HG03457 (cell line): ENCODE data around the gene CCDC191.

Experiments used
- ATAC-seq: cut with Tn5 transposase; IDR thresholded peaks from one replicate; pipeline ENCODE4 v1.9.1; 2021; ENCODE audit warnings: moderate number of reproducible peaks; ENCODE audit not compliant: unreplicated experiment

CCDC191 gene

DNA sequence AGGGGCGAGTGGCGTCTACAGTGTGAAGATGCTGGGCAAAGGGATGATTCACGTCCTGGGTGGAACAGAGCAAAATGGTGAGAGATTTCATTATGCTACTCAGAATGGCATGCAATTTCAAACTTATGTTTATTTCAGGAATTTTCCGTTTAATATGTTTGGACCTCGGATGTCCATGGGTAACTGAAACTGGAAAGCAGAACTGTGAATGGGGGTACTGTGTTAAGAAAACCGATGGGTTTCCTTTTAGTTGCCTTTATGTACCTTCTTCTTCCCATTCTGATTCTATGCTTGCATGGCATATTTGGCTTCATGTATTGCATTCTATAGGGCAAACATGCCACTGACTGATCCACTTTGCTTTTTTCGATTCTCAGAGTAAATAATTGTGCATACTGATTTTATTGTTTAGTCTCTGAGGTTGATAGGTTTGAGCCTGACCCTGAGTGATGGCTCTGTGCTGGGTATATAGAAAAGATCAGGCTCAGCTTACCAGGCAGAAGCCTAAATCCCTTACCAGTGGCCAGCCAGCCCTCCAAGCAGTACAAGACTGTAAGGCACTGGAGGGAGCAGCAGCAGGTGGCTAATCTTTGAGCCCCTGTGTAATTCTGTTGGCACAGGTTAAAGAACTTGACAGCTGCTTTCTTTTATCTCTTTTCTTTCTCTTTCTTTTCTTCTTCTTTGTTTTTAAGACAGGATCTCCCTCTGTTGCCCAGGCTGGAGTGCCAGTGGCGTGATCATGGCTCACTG, 4.8 kb upstream of the CCDC191 start:
- ATAC-seq = no peak

DNA sequence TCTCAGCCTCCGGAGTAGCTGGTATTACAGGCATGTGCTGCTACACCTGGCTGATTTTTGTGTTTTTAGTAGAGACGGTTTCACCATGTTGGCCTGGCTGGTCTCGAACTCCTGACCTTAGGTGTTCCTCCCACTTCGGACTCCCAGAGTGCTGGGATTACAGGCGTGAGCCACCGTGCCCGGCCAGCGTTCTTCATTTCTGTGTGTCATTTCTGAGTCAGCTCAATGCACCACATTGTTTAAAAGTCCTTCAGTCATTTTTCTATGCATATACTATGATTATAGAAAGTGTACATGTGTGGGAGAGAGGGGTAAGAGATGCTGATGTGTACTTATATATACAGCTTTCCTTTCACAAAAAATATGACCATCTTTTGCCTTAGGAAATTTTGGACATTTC, 2.3 kb upstream of the CCDC191 start:
- ATAC-seq = no peak

DNA sequence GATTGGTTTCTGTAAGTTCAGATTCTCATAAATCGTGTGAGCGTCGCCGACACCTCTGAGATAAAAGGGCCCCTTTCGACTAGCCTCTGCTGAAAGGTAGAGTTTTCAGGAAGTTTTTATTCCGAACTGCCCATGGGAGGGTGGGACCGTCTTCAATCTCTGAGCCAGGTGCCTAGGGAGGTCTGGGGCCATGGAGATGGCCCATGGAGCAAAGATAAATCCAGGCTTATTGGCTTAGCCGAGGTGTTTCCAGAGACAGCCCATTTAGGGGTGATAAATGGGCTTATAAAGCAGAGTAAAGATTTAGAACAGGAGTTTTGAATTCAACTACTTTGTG, 653 bp upstream of the CCDC191 start:
- peak; percentile 1 for ATAC-seq

DNA sequence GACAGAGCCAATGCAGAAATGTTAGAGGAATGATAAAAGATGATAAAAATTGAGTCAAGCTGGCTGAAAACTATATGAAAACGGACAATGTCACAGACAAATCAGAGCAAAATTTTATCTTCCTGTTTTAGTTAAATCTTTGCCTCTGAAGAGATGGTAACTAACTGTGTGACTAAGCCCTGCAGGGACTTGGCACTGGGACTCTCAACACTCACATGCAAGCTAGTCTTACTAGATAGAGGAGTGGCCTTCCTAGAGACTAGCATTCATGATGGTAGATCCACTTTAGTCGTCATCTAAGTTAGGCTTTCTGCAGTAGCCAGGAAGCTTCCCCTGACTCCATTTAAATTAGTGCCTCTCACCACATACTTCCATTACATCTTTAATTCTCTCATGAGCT, 4.1 kb downstream of the CCDC191 start:
- ATAC-seq = no peak

DNA sequence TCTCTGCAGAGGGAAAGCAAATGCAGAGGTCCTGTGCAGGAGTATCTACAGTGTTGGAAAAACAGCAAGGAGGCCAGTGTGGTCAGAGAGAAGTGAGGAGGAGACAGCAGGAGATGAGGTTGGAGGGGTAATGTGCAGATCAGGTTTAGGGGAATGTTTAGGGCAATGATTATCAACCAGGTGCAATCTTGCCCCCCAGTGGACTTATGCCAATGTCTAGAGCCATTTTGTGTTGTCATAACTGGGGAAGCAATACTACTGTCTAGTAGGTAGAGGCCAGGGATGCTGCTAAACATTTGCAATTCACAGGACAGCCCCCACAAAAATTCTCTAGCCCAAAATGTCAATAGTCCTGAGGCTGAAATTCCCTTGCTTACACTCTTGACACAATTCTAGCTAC, 13.1 kb downstream of the CCDC191 start:
- no peak for ATAC-seq

DNA sequence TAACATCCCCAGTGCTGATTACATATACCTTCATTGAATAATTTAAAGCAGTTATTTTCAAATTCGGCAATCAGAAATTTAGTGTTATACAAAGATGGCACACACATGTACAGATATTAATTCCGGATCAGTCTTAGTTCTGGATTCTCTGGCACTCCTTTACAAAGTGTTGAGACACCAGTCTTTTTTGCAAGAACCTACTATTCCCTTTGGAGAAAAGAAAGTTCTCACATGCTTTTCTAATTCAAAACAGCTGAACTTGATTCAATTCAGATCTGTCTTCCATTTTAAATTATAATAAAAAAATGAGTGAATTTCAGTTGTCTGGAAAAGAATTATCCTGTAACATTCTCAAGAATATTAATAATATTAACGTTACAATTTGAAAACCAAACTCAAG, 20.4 kb downstream of the CCDC191 start:
- no peak for ATAC-seq

DNA sequence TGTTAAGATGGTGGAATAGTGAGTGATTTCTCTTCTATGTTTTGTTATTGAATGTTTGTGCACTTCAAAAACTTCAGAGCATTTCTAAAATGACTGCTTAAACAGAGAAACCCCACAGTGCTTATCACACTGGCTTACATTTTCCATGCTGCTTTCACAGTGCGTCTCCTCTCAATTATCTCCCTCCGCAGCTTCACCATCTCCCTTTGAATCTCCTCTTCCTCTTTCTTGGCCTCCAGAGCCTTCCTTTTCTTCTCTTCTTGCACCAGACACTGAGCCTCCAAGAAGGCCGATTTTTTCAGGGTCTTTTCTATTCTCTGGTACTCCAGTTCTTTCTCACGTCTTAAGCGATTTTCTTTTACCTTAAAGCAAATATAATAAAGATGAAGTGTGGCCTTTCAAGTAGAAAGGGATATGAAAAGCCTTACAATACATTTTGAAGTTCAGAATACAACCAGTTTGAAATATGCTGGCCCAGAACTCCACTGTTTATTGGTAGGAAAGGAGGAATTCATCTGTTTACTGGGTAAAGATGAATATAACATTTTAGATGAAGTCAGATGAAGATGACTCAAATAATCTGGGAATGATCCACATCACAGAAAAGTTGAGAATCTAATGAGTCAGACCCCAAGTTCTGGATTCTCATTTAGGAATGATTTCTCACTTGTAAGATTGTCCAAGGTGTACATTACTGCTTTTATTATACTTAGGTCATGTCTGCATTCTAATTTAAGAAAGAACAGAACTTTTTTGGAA, 21.4 kb downstream of the CCDC191 start:
- no peak for ATAC-seq

DNA sequence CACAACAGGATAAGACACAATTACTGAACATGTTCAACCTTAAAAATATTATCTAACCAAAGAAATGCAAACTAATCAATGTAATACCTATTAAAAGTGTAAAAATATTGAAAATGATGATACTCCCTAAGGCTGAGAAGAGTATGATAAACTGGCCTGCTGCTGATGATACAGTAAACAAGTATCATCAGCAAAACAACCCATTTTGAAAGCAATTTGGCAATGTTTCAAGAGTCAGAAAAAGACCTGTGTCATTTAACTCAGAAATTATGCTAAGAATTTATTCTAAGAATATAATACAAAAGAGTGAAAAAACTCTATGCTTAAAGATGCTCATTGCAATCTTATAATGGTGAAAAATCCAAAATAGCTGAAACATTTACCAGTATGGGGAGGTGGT, 22.1 kb downstream of the CCDC191 start:
- no peak for ATAC-seq

DNA sequence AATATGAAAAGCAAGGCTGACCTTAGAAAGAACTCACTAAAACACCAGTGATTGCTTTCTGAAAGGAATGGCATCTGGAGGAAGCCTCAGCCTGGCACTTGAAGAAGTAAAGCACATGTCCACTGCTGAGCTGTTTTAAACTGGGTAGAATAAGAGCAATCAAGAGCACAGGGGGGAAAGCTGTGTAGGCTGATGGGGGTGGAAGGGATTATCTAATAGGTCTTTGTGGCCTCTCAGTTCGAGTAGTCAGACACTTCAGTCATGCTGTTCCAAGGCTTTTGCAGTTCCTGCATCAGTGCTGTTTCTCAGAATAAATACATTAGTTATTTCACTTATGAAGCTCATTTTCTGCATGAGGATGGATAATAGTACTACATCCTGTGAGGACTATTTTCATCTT, 22.6 kb downstream of the CCDC191 start:
- ATAC-seq = no peak

DNA sequence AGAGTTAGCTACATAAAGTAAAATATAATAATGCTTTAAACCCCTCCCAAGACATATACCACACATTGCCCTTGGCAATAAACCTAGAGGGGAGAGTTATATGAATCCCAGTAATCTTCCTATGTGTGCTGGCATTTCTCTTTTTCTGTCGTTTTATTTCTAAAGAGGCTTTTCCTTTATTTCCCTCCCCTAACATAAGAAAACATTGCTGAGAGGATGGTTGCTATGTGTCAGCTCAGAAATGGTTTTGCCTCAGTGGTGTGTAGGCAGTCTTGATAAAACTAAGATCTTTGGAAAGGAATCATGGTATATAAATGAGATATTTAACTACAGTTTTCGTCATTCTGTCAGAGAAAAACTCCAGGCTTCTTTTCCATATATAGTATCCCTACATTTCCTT, 30.0 kb downstream of the CCDC191 start:
- ATAC-seq = no peak

DNA sequence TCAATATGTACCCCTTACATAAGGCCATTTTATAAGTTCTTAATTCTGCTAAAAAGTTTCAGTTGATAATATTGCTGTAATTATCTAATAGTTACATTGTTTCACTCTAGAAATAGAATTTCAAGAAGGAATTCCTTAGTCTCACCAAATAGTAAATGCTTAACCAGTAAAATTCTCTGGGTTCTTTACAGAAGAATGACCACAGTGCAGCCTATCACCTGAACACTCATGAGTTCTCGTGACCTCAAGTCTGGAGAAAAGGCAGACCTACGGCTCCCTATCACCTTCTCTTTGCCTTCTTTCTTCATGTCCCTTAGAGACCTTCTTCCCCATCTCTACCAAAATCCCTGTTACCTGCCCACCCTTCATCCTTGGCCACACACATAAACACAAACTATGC, 30.9 kb downstream of the CCDC191 start:
- ATAC-seq = no peak

DNA sequence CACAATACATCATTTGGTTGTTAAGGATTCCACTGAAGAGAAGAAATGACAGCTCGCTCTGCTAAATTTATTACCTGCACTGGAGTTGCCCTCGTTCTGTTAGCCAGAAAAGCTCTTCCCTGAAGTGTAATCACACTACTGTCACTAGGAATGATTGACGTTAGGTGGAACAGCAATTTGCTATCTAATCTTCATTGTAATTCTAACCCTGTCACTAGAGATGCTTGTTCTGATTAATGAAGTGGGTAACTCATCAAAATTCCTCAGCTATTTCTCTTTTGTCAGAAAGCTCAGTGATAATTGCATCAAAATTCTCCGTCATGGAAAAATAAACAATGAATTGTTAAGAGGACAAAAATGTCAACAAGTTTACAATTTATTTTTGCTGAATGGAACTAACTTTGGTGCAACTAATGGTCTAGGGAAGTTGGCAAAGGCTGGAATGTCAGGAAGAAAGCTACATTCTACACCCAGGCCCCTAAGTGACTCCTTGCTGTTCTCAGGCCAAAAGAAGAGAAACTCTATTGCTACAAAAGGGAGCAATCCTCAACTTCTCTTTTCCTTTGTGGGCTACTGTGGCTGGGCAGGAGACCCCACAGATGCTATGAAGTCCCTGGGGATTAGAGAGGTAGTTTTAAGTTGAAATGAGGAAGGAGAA, 34.1 kb downstream of the CCDC191 start:
- ATAC-seq = no peak

DNA sequence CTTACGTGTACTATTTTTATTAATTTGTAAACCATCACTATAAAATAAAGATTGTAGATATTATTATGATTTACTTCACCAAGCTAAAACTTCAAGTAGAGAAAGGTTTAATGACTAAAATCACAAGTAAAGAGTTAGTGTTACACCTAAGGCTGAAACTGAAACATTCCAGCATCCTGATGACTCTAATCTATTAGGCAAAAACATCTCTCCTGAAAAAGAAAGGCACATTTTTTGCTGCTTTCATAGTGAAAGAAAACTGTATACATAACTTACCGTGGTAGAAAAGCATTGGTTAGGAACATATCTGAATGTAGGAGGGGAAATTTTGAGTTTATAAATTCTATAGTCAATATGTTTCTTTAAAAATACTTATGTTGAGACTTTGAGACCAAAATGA, 35.4 kb downstream of the CCDC191 start:
- no peak for ATAC-seq

DNA sequence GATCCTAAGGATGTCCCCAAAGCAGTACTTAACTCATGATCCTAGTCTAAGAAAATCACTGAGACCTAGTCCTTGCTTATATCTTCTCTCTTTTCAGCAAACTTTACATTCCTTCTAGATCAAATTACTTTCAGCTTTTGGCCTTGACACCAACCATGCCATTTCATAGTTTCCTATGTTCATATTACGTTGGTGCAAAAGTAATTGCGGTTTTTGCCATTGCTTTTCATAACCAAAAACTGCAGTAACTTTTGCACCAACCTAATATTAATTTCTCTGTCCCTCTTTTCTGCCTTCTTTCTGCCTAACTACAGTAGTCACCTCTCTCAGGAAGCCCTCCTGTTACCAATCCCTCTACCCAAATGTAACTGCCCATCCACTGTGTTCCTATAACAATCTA, 36.8 kb downstream of the CCDC191 start:
- no peak for ATAC-seq

DNA sequence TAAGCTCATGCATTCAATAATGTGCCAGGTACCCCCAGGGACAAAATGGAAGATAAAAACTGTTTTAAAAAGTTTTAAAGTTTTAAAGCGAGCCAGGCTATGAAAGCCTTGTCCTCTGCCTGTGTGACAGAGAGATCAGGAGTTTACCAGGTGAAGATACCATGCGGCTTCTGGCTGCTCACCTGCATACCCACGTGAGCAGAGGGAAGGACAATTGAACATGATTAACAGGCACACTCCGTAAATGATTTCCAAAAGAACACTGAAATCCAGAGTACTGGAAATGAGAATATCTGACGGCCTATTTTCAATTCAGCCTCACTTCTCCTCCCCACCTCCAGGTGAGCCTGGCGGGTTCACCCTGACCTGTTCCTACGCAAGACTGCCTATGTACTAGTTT, 42.1 kb downstream of the CCDC191 start:
- no peak for ATAC-seq

DNA sequence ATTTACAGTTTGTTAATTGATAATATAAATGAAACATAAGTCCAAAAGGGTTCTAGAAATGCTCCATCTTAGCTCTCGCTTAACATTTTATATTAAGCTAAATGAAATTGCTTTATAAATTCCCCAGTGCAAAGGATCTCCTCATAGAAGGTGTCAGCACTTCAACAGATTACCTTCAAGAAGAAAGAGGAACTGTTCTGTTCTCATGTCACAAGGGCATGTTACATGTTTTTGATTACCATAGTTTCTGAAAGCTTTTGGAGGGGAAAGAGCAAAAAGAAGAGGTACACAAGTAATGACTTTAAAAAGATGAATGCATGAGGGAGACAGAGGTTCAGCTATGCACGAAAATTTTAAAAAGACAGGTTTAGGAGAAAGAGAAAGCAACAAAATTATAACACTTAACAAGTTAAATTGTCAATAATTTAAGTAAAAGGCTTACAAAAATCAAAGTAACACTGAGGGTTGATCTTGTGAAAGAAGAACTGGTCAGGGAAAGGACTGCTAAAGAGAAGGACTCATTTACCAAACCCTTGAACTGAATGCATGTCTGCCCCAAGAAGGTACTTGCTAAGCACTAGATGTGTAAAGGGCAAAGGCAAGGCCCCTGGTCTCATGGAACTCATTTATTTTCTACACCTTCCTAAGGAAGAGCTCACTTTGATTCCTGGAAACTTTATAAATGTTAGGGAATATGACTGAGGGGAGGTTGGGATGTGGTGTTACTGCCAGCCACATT, 45.1 kb downstream of the CCDC191 start:
- ATAC-seq = no peak

DNA sequence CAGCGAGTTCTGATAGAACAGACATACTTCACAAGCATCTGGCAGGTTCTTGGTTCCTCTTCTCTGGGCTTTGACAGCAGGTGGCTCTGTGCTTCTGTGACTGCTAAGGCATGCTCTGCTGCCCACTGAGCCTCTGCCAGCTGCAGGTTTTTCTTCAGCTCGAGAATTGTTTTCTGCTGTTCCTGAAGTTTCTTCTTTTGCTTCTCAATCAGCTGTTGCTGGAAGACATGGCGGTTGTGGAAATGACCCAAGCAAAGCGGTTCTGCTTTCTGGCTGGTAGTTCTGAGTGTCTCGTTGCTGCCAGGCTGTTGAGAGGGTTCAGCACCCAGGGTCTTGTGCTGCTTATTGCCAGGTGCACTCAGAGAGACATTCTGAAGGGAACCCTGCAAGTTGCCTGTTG, 50.8 kb downstream of the CCDC191 start:
- peak; percentile 82 for ATAC-seq

DNA sequence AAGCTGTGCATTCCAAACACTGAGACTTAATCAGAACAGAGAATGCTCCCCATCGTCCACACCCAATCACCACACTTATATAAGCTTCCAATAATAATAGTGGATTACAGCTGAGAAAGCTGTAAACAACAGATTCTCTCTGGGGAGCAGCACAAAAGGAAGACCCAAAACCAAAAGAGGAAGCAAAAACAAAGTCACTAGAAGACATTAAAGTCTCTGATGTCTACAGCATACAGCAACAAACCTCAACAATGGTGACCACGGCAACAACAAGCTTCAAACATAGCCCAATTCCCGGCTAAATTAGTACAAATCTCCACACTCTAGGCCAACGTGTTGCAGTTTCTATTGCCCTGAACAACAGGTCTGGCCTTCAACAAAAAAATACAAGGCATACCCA, 70.8 kb downstream of the CCDC191 start:
- ATAC-seq = no peak

DNA sequence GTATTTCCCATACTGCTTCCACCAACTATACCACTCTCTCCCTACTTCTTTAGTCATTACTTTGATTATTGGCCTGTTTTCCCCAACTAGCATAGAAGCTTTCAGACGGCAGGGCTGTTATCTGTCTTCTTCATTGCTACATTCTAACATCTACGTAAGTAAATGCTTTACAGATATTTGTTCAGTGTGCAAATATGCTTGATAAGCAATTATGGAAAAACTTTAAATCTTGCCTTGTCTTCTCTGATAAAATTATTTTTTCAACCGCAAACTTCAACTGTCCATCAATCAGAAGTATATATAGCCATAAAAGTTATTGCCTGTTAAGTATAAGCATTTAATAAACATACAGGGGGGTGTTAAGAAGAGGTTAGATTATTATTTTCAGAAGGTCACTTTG, 72.8 kb downstream of the CCDC191 start:
- ATAC-seq = no peak

DNA sequence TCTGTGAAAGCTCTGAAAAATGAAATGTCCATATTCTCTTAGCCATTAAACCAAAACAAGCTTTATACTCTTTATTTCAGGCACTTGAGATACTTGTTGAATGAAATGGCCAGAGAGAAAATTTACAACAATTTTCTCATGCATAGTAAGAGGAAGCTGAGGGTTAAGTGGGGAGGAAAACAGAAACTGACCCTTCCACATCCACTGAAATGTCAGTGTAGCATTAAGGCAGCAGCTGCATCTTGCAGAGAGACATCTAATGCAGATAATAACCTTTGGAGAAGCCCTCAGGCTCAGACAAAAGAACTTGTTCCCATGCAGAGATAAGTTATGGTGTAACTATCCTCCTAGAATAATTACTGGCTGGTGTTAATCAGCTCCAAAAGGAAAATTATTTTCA, 74.5 kb downstream of the CCDC191 start:
- ATAC-seq = no peak

DNA sequence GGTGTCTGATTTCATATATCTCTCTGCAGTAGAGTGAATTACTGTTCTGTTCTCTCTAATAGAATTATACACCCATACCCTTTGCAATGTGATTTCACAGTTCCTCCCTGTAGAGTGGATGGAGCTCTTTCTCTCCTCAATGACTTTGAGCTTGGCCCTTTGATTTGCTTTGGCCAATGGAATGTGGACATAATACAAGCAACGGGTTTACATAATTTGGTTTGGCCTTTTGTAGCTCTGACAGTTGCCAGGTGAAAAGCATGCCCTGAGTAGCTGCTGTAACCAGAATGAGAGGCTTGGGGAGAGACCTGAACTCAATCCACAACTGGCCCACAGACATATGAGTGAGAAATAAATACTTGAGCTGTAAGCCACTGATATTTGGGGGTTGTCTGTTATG, 76.4 kb downstream of the CCDC191 start:
- no peak for ATAC-seq

DNA sequence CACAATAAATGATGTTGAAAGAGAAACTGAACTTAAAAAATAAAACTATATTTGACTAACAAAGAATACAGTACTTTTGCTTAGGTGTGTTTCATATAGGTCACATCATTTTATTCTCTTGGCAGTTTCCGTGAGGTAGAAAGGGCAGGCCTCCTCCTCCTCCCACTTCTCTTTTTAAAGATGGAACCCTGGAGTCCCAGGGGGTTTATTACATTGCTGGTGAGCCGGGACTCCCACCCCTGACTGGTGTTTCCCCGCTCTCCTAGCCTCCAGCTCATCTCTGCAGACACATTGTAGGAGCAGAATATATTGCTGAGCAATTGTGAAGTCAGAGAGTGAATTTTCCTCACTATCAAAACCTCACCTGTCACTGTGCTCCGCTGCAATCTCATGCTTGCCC, 78.5 kb downstream of the CCDC191 start:
- ATAC-seq = no peak
